ENCODE data around the gene CCL1.

DNA sequence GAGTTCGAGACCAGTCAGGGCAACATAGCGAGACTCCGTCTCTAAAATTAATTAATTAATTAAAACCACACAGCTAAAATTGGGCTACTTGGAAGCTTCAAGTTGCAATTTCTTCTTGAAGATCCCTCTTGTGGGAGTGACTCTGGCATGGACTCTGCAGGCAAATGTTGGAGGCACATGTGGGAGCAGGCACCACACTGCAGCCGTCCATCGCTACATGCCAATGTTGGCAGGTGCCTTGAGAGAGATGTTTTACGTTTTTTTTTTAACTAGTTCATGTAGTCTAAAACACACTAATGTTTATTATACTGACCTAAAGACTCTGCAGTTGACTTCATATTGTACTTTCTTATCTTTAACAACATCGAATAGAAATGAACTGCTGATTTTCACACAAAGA is 51.7 kb downstream of the CCL1 start:
- TF ChIP-seq, protein P1, sequence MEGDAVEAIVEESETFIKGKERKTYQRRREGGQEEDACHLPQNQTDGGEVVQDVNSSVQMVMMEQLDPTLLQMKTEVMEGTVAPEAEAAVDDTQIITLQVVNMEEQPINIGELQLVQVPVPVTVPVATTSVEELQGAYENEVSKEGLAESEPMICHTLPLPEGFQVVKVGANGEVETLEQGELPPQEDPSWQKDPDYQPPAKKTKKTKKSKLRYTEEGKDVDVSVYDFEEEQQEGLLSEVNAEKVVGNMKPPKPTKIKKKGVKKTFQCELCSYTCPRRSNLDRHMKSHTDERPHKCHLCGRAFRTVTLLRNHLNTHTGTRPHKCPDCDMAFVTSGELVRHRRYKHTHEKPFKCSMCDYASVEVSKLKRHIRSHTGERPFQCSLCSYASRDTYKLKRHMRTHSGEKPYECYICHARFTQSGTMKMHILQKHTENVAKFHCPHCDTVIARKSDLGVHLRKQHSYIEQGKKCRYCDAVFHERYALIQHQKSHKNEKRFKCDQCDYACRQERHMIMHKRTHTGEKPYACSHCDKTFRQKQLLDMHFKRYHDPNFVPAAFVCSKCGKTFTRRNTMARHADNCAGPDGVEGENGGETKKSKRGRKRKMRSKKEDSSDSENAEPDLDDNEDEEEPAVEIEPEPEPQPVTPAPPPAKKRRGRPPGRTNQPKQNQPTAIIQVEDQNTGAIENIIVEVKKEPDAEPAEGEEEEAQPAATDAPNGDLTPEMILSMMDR (IDR thresholded peaks at IDR 0.05): no peak
- no peak for TF ChIP-seq ZFX (IDR thresholded peaks at IDR 0.05; ENCODE audit: borderline replicate concordance)

Measured in 22Rv1 (cell line).